NCI-H128 (cell line): Measurements from ENCODE around the gene DYNLT1.
"Not testable (repeated sequence)": the region's sequence is repeated elsewhere in the genome, so short reads cannot be mapped to it uniquely, and the experiment has no call there.

Experiments used
- DNase-seq: peaks from one replicate; lab custom pipeline; 2025; ENCODE audit not compliant: unreplicated experiment; lab: John Stamatoyannopoulos, UW

DYNLT1 gene

DNA sequence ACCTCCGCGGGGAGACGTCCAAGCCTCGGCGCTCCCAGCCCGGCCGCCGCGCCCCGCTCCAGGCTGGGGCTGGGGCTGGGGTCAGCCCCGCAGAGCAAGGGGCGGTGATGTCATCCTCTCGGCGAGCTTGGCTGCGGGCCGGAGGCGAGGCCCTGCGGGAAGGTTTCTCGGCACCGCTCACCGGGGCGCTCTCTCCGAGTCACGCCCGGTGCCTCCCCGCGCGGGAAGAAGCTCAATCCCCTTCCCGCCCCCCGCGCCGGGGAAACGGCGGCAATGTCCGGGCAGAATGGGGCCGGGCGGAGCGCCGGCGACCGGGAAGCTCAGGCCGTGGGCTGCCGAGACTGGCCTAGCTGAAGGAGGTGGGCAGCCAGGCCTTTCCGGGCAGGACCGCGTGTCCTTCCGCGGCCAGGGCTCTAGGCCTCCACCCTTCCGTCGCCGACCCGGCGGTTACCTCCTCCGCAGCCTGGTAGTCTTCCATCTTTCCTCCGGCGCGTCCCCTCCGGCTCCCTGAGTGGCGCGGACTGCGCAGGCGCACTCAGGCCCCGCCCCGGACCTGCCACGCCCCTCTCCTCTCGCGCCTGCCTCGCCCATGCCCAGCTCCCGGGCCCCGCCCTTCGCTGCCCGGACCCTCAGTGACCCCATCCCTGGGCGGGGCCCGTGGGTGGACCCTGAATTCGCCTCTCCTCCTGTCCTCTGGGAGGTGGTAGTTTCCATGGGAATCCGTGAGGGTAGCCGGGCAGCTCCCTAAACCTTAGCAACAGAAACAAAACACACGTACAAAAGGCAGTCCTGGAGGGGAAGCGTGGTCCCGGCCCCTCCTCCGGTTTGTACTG is at the start of gene DYNLT1:
TSS of gene DYNLT1 (minus strand) at position 513 of the 833 bp plus-strand sequence. CDS start at position 478, 35 bp downstream.
- peak; percentile 89 for DNase-seq

DNA sequence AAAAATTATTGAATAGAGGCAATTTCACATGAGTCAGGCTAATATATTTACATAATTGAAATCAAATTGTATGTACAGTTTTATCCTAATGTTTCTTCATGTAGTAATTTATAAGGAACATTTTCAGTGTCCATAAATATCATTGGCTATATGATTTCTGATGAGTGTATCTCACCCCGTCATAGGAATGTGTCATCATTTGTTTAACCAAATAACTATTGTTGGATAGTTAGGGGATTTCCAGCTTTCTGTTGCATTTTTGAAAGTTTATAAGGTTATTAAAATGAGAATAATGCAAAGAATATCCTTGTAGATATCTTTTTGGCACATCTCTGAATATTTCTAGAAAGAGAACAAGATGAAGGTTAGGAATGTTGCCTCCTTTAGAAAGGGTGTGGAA is 44.3 kb upstream of the DYNLT1 start:
- no peak for DNase-seq

DNA sequence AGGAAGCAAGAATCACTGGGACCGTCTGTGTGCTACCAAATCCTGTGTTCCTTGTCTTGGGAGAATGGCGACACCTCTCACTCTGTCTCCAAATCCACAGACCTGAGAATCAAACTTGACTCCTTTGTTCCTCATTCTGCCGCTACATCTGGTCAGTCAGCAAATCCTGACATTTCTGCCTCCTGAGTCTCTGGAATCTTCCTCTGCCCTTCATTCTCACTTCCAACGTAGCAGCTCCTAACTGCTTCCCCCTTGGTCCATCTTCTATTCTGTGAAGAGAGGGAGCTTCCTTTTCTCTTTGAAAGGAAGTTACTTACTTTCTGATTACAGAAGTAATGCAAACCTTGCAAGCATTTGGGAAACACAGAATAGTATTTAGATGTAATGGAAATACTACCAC is 43.0 kb upstream of the DYNLT1 start:
- no peak for DNase-seq

DNA sequence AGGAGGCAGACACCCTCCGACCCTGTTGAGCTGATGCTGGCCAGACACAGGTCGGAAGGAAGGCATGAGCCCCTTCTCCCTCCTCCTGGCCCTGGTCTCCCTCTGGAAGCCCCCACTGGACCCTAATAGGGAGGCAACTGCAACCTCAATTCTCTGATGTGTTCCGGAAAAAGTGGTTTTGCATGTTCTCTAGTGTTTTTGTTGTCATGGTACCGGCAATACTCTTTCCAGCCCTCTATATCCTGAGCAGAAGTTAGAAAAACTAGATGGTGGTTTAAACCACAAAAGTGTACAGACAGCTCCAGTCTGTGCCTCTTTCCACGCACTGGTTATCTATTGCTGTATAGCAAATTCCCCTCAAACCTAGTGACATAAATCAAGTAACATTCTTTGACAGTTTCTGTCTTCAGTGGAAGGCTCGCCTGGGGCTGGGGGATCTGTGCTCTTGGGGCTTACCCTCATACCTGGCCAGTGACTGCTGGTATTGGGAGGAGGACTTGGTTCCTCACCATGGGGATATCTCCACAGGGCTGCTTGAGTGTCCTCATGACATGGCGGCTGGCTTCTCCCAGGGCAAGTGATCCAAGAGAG is 42.3 kb upstream of the DYNLT1 start:
- DNase-seq, result no peak

DNA sequence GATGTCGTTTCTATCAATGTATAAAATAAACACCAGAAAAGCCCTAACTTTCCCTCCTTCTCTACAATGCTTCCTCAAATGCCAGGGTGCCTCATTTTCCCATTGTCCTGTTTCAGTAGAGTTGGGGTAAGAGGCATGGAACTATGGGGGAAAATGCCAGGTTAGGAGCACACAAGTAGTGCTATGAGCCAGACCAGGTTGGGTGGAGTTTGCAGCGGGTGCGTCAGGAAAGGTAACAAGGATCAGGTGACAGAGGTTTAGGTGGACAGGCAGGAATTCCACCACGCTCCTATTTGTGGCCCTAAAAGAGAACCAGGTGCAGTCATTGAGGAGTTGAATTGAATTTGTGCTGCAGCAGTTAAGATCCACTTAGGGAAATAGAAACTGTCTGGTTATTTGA is 41.8 kb upstream of the DYNLT1 start:
- DNase-seq, result no peak

DNA sequence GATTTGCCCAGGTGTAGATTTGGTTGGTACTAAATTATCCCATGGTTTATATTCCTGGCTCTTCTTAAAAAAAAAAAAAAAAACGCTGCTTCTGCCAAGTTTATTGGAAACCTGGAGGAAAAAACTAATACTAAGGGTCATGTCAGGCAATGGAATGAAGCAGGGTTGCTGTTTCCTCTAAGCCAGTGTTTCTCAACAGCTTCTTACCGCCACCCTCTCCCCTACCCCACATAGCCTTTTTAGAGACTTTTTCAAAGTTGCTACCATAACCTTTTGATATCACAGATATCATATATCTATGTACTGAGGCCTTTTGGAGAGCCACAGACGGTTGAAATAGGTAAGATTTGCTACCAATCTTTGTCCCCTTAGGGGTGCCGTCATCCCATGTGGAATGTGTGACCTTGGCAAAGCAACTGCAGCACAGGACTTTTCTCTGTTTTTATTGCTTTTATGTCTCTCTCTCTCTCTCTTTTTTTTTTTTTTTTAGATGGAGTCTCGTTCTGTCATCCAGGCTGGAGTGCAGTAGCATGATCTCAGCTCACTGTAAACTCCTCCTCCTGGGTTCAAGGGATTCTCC is 40.3 kb upstream of the DYNLT1 start:
- DNase-seq, result no peak

DNA sequence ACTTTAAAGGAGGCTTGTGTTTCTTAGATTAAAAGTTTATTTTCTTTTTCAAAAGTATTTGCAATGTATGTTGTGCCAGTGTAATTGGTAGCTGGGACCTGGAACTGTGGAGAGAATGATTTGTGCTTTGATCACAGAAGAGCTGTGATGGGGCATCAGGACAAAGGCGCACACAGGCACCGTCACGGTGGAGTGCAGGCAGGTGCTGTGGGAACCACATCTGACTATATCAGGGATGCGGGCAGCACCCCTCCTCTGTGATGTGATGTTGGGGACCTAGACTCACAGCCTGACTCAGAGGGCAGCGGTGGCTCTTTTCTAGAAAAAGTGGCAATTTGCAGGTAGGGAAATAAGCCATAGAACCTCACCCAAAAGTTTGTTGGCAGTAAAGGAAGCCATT is 39.8 kb upstream of the DYNLT1 start:
- no peak for DNase-seq

DNA sequence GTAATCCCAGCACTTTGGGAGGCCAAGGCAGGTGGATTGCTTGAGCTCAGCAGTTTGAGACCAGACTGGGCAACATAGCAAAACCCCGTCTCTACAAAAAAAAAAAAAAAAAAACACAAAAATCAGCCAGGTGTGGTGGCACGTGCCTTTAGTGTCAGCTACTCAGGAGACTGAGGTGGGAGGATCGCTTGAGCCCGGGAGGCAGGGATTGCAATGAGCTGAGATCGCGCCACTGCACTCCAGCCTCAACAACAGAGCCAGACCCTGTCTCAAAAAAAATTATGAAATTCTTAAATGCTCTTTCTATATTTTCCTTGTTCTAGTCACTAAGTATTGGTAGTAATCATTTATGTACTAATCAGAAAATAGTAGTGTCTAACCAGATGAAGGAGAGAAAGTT is 35.9 kb upstream of the DYNLT1 start:
- DNase-seq, result no peak

DNA sequence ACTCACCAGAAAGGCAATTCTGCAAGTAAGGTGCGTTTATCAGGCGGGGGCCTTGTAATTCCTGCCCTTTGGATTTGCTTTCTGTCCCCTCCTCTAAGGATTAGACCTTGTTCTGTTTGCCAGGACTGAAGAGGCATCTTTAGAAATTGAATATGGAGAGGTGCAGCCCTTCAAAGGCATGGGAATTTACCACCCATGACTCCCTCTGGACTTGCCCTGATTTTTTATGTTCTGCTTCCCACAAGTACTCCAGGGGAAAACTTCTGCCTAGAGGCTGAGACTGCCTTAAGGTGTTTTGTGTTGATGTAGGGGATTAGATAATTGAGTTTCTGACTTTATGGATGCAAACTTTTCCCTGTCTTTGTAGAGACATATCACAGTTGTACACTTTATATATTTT is 35.5 kb upstream of the DYNLT1 start:
- no peak for DNase-seq

DNA sequence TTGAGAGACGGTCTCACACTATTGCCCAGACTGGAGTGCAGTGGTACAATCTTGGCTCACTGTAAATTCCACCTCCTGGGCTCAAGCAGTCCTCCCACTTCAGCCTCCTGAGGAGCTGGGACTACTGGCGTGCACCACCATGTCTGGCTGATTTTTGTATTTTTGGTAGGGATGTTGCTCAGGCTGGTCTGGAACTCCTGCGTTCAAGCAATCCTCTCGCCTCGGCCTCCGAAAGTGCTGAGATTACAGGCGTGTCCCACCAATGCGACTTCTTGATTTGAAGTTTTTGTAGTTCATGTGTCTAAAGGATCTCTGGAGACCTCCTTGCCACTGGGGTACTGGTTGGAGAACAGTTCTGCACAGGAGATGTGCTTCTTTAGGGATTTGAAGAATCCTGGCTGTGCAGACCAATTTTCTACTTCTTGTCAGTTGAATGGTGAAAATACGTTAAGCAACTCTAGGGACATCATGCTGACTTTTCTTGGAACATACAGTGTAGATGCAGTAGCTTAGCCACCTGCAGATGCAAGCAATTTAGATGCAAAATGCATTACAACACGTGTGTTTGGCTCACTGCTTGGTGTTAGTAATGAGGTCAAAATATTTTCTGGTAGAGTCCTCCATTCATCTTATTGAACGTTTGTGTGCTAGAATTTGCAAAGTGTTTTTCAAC is 33.5 kb upstream of the DYNLT1 start:
- DNase-seq, result no peak

DNA sequence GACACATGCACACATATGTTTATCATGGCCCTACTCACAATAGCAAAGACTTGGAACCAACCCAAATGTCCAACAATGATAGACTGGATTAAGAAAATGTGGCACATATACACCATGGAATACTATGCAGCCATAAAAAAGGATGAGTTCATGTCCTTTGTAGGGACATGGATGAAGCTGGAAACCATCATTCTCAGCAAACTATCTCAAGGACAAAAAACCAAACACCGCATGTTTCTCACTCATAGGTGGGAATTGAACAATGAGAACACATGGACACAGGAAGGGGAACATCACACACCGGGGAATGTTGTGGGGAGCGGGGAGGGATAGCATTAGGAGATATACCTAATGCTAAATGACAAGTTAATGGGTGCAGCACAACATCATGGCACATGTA is 32.6 kb upstream of the DYNLT1 start:
- DNase-seq, result not testable (repeated sequence)

DNA sequence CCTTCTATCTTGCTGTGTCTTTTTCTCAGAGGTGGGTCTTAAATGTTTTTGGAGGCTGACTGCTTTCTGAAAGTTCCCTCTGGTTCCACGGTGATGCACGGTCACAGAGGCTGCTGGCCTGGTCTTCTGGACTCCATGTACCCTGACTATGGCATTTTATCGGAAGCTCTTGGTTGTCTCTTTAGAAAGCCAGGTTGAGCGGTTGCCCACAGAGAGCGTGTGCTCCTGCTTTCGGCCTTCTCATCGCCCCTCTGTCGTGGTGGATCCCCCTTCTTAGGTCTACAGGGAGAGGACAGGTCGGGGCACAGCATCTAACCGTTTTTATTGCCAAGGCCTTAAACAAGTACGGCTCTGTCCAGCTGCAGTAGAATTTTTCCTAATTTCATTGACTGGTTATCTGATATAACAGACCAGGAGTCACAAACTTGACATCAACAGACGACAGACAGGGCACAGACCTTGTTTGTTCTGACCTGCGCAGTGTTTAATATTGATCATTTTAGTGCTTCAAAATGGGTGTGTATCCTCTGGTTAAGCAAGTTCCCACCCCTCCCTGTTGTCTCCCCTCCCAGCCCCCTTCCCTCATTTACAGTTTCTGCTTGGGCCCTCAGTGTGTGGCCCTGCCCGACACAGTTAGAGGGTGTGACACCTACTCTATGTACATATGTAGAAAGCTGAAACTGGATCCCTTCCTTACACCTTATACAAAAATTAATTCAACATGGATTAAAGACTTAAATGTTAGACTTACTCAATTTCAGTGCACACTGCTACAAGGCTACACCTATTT is 30.0 kb upstream of the DYNLT1 start:
- DNase-seq, result no peak

DNA sequence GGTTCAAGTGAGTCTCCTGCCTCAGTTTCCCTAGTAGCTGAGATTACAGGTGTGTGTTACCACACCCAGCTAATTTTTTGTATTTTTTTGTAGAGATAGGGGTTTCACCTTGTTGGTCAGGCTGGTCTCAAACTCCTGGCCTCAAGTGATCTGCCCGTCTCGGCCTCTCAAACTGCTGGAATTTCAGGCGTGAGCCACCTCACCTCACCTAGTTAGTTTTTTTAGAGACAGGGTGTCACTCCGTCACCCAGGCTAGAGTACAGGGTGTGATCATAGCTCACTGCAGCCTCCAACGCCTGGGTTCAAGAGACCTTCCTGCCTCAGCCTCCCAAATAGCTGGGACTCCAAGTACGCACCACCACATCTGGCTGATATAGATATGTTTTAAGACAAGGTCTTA is 28.2 kb upstream of the DYNLT1 start:
- DNase-seq, result no peak

DNA sequence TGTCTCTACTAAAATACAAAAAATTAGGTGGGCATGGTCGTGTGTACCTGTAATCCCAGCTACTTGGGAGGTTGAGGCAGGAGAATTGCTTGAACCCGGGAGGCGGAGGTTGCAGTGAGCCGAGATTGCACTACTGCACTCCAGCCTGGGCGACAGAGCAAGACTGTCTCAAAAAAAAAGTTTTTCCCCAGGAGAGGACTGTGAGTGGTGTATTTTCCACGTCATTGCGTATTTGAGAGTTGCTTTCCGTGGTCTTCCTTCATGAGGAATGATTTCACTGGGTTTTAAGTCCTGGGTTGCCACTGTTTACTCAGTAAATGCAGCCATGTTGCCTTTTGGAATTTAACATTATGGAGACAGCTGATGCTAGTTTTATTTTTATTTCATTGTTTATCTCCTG is 27.6 kb upstream of the DYNLT1 start:
- DNase-seq, result not testable (repeated sequence)

DNA sequence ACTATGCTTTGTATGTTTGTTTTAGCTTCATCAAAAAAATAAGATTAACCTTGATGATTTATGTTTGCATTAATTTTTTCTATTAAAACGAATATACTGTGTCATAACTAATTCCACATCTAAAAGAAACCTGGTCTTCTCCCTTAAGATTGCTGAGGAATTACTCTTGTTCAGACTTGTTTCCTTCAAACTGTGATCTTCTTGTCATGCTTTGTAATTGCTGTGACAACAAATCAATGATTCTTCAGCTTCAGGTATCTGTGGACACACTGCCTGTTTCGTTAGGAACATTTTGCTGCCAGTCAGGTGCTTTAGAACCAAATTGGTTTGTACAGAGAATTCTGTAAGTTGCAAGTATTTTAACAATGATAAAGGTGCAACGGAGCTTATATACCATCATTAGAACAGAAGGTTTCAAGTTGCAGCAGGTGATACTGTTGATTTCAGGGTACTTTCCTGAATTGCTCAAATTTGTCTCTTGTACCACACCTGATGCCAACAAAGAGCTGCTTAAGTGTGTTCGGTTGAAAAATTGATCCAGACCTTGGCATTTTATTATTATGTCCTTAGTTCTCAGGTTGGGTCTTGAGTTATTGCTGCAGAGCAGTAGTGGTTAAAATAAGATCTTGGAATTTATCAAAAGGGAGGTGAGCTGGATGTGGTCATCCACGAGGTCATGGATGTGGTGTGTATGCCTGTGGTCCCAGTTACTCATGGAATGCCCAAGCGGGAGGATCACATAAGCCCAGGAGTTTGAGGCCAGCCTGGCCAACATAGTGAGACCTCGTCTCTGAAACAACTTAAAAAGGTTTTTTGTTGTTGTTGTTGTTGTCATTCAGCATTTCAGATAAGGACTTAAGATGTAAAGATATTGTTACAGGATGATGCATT is 24.8 kb upstream of the DYNLT1 start:
- no peak for DNase-seq

DNA sequence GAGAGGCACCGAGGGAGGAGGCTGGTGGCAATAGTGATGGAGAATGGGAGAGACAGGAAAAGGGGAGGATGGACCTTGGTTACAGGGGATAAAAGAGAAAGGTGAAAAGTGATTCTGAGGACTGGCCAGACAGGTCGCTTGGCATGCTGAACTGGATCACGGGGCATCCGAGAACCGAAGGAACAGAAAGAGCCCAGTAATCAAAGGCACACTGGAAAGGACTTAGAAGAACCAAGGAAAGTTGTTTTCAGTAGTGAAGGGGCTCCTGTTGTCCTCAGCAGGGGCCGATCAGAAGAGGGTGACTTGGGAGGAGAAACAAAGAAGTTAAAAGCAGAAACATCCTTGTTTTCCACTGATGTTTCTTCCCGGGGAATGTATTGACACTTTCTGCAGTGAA is 24.2 kb upstream of the DYNLT1 start:
- no peak for DNase-seq

DNA sequence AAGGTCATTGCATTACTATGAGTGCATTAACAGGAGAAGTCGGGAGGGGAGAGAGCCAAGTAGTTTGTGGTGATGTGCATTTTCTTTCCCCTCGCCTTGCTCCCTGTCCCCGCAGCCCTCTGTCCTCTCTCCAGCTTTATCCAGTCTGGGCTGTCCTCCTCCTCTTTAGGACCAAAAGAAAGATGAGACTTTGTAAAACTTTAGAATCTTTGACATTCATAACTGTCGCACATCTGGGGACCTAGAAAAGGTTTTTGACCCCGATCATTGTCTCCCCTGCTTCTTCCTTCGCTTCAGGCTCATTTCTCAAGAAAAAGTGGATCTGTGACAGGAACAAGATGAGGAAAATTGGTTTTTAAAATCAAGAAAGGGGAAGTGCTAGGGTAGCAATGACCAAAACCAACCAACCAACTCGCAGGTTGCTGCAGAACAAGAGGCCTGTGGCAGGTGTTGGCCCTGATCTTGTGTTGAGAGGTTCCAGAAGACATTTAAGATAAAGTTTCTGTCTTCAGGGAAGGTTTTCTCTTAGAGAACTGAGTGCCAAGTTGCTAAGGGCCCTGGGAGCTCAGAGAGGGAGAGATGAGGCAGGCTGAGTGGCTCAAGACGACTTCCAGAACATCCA is 22.9 kb upstream of the DYNLT1 start:
- no peak for DNase-seq

DNA sequence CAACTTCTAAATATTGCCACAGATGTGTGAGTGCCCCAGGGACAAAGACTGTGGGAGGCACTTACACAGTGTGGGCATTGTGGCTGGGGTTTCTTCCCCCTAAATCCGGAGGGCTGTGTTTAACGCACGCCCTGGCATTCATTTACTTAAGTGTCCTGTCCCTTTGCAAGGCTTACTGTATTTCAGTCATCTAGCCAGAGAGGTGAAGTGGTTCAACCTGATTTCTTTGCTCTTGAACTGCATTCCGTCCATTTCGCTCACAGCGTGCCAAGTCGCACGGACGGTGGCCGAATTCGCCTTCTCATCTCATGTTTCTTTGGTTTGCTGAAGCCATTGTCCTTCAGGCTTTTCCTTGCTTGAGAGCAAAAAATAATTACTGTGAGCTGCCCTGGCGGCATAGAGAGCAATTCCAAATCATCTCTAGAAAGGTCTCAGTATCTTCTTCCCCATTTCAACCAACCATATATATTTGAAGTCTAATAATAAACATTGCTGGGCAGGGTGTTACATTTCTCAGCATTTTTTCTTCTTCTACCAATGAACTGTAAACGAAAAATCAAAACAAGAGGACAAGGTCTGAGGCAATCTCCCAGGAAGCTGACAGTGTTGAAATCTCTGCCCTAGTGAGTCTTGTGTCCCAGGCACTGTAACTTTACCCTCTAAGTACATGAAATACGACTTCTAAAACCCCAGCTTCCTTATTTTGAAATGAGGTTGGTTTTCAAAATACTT is 22.3 kb upstream of the DYNLT1 start:
- DNase-seq, result no peak

DNA sequence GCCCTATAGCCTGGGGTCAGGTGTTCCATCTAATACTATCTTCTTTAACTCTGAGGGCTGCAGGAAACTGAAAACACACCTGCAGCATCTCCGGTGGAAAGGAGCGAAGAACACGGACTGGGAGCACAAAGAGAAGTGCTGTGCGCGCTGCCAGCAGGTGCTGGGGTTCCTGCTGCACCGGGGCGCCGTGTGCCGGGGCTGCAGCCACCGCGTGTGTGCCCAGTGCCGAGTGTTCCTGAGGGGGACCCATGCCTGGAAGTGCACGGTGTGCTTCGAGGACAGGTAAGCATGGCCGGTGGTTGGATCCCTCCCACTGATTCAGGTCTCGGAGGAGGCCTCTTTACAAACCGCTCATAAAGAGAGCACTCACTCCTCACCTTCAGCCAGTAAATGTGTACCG is 20.8 kb upstream of the DYNLT1 start:
- DNase-seq, result no peak
